Natural killer cell (primary cell): ENCODE data around the gene HYLS1. TPM values are rescaled to one million over a fixed set of nuclear protein-coding genes. Genes with fewer than 3 reads are reported as not detected.

Source experiments
- ATAC-seq, 3 donors: fragments of 150-1000 bp in 2 of 3; fragments of 200-7000 bp in 1 of 3; cut with Tn5 transposase; 1 replicate in 1 of 3; 2 replicates in 2 of 3; pipeline ENCODE4 v1.10.0; 2021; ENCODE audit warnings: mild to moderate bottlenecking in 2 of 3, moderate library complexity in 2 of 3
- DNase-seq, 2 donors: peaks; one replicate each; pipeline versions ENCODE4 v3.0.0 to v3.0.0-alpha.2; 2013 to 2021; ENCODE audit warnings: mixed read lengths in 1 of 2
- H3K27ac ChIP-seq: one replicate; pipeline ENCODE4 v1.5.1; 2013; ENCODE audit warnings: mild to moderate bottlenecking, low read length
- H3K27me3 ChIP-seq: one replicate; pipeline ENCODE4 v1.6.1; 2013; ENCODE audit warnings: low read length; ENCODE audit not compliant: control insufficient read depth, insufficient read depth
- H3K36me3 ChIP-seq: one replicate; pipeline ENCODE4 v1.6.1; 2013; ENCODE audit warnings: low read length; ENCODE audit not compliant: control insufficient read depth, insufficient read depth
- H3K4me1 ChIP-seq: one replicate; pipeline ENCODE4 v1.6.1; 2013; ENCODE audit warnings: low read length; ENCODE audit not compliant: control insufficient read depth, insufficient read depth
- H3K4me3 ChIP-seq: one replicate; pipeline ENCODE4 v1.5.1; 2013; ENCODE audit warnings: low read length
- H3K9me3 ChIP-seq: one replicate; pipeline ENCODE4 v1.6.1; 2013; ENCODE audit warnings: low read length; ENCODE audit not compliant: control insufficient read depth, insufficient read depth
- H3K27ac Mint-ChIP-seq, 2 donors: one replicate each; pipeline ENCODE4 v1.8.0; 2022; ENCODE audit warnings: mild to moderate bottlenecking in 2 of 2, mixed read lengths in 2 of 2, moderate library complexity in 1 of 2
- H3K27me3 Mint-ChIP-seq, 2 donors: one replicate each; pipeline ENCODE4 v1.8.0; 2022; ENCODE audit warnings: low read depth in 2 of 2, mixed read lengths in 2 of 2
- H3K36me3 Mint-ChIP-seq: one replicate; pipeline ENCODE4 v1.8.0; 2022; ENCODE audit warnings: mixed read lengths
- H3K4me1 Mint-ChIP-seq, 2 donors: one replicate each; pipeline ENCODE4 v1.8.0; 2022; ENCODE audit warnings: mixed read lengths in 2 of 2
- H3K4me3 Mint-ChIP-seq: one replicate; pipeline ENCODE4 v1.8.0; 2022; ENCODE audit warnings: mild to moderate bottlenecking, moderate library complexity, mixed read lengths
- H3K9me3 Mint-ChIP-seq, 2 donors: one replicate each; pipeline ENCODE4 v1.8.0; 2022; ENCODE audit warnings: mixed read lengths in 2 of 2
- CTCF ChIP-seq: fragments of 200-600 bp; IDR thresholded peaks from one replicate; pipeline ENCODE4 v1.8.0; 2022; ENCODE audit warnings: antibody characterized with exemption
- WGBS: methylation state at CpG from one replicate; pipeline ENCODE4 v1.1.7; 2013; ENCODE audit warnings: missing lambda C conversion rate; ENCODE audit not compliant: insufficient coverage; 5-methylcytosine and 5-hydroxymethylcytosine counted together
- intact Hi-C: fragments of 100-400 bp; cut with micrococcal nuclease; formaldehyde crosslinking; loops from one replicate; pipeline ENCODE4 v1.14.2; 2022
- total RNA-seq, 4 donors: library from RNA; stranded (reverse); fragments of 120-200 nt in 1 of 4; gene quantifications; one replicate each; pipeline versions ENCODE4 v1.2.3 to v1.2.4, GENCODE V29; 2013 to 2022

The HYLS1 gene
- total RNA-seq, 3 donors from 2014 or later (not counting 1 experiment from before 2014, with no cell fraction given): 4.4 to 6.8 (median 5.6) TPM

- peaks cover 5 to 6% of the 10 kb centered on the region in 2 donors for H3K4me1 Mint-ChIP-seq
- Histone ChIP-seq H3K4me3 (no peak overlapping the region), H3K27ac (no peak overlapping the region), H3K9me3 (no peaks in the 10 kb centered on the region), H3K36me3 (no peaks in the 10 kb centered on the region), H3K27me3 (no peaks in the 10 kb centered on the region), H3K4me1 (no peaks in the 10 kb centered on the region)
- ATAC-seq (no peak), DNase-seq (no peak)
- H3K27ac Mint-ChIP-seq: no peak overlapping the region
- no peak for TF ChIP-seq CTCF
- 74% methylated on average over 10 of the region's 15 CpGs for WGBS
- no peaks in the 10 kb centered on the region for H3K36me3 Mint-ChIP-seq
- H3K9me3 Mint-ChIP-seq: no peaks in the 10 kb centered on the region
- peaks cover 9 to 10% of the 10 kb centered on the region in 2 donors for H3K27me3 Mint-ChIP-seq
- intact Hi-C loops: no loop called here
- H3K4me3 Mint-ChIP-seq: no peak overlapping the region
These were observed 57.7 kb downstream of the HYLS1 start for GRCh38 chr11:125945011-125945796.

GRCh38 chr11:125945797-125946520 lies 58.5 kb downstream of the HYLS1 start, which contains the start of gene VSIG10L2:
TSS of gene VSIG10L2 (plus strand) at chr11:125946044. CDS start at chr11:125946056, 12 bp downstream.
- Histone ChIP-seq H3K27me3 (no peaks in the 10 kb centered on the region), H3K4me1 (no peaks in the 10 kb centered on the region), H3K36me3 (no peaks in the 10 kb centered on the region), H3K27ac (no peak within 1 kb of the TSS), H3K9me3 (no peaks in the 10 kb centered on the region), H3K4me3 (no peak within 1 kb of the TSS)
- Mint-ChIP-seq H3K4me1 (peaks cover 5 to 6% of the 10 kb centered on the region in 2 donors), H3K27me3 (peaks cover 9 to 10% of the 10 kb centered on the region in 2 donors), H3K27ac (no peak within 1 kb of the TSS), H3K36me3 (no peaks in the 10 kb centered on the region), H3K4me3 (no peak within 1 kb of the TSS), H3K9me3 (no peaks in the 10 kb centered on the region)
- no peak for DNase-seq
- intact Hi-C loops: no loop called here
- WGBS: 86% methylated on average over 7 of the region's 8 CpGs
- no peak for TF ChIP-seq CTCF
- ATAC-seq: no peak

DNA sequence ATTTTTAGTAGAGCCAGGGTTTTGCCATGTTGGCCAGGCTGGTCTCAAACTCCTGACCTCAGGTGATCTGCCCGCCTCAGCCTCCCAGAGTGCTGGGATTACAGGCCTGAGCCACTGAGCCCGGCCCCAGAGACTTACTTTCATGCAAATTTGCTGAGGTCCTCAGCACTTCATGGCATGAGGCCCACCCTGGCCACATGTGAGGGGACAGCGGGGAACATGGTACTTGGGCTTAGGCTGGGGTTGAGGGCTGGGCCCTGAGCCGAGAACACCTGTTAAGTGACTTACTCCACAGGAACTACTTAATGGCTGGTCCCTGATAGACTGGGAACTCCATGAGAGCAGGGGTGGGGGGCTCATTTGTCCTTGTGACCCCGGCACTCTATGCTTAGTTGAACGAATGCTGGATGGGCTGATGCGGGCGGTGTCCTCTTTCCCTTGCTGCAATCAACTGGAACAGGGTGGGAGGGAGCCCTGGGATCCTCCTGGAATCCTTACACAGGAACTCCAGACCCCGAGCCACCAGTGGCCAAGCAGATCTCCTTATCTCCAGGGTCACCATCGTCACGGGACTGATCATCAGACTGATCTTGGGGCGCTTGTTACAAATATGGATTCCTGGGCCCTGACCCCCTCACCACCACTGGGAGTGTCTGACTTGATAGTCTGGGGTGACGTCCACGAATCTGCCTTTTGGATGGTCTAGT lies 59.4 kb downstream of the HYLS1 start:
- no peaks in the 10 kb centered on the region for H3K9me3 ChIP-seq
- no peak overlapping the region for H3K4me3 Mint-ChIP-seq
- H3K27me3 Mint-ChIP-seq: peaks cover 12 to 17% of the 10 kb centered on the region in 2 donors
- TF ChIP-seq CTCF: no peak
- peaks cover 5% of the 10 kb centered on the region in 2 donors for H3K4me1 Mint-ChIP-seq
- H3K36me3 Mint-ChIP-seq: no peaks in the 10 kb centered on the region
- intact Hi-C loops: no loop called here
- no peak overlapping the region for H3K27ac Mint-ChIP-seq
- no peaks in the 10 kb centered on the region for H3K27me3 ChIP-seq
- ATAC-seq (no peak), DNase-seq (no peak)
- no peaks in the 10 kb centered on the region for H3K4me1 ChIP-seq
- no peaks in the 10 kb centered on the region for H3K36me3 ChIP-seq
- H3K9me3 Mint-ChIP-seq: no peaks in the 10 kb centered on the region
- WGBS: 86% methylated on average over 14 of the region's 14 CpGs
- no peak overlapping the region for H3K4me3 ChIP-seq
- H3K27ac ChIP-seq: no peak overlapping the region
